Measurements from ENCODE around the gene KDM5C. TPM values are rescaled to one million over a fixed set of nuclear protein-coding genes. Genes with fewer than 3 reads are reported as not detected.

The KDM5C gene
- total and polyA plus RNA-seq, 2 of the 4 experiments (the other 2 are of a cell fraction) = 75.4 to 84.6 TPM

DNA sequence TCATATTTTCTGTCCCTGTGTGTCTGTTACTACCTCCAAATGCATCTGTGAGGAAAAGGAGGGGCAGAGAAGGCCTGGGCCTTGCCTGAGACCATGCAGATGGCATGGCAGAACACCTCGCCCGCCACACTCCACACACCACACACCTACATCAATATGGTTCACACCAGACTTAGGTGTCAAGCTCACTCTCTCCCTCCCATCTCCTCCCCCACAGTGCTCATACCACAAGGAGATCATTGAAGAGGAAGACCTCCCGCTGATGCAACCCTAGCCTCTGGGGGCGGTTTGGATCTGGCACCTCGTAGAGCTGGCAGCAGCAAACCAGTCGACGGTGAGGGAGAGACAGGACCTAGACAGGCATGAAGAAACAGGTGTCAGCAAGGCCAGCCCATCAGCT lies 16.6 kb upstream of the KDM5C start:
- DNase-seq (no peak), ATAC-seq (ENCODE audit: low read depth) (no peak)
- peaks cover 15% of the 10 kb centered on the region; the same call in 1 of the 2 replicates for H3K36me3 ChIP-seq (ENCODE audit: control insufficient read depth, insufficient read depth, low read length)
- POLR2A ChIA-PET (ENCODE audit: unreplicated experiment) = no interaction called here
- H2AFZ ChIP-seq (replicated peaks; ENCODE audit: low read length, poor library complexity) = no peak overlapping the region
- H3K18ac ChIP-seq (ENCODE audit: low read depth, low read length) = no peak overlapping the region
- H2AK9ac ChIP-seq (replicated peaks; ENCODE audit: low read depth, low read length, poor library complexity) = no peak overlapping the region
- TF ChIP-seq MXI1 (IDR thresholded peaks at IDR 0.05; ENCODE audit: borderline replicate concordance, low read depth, low read length) = no peak
- no peak for TF ChIP-seq RAD21 (IDR thresholded peaks at IDR 0.05; ENCODE audit: low read length)
- no peak for TF ChIP-seq MAZ (IDR thresholded peaks at IDR 0.05; ENCODE audit: borderline replicate concordance, low read depth, low read length)
- no peak for TF ChIP-seq FOS (IDR thresholded peaks at IDR 0.05; ENCODE audit: low read depth, low read length)
- no peak for TF ChIP-seq NFE2L2 (IDR thresholded peaks at IDR 0.05; ENCODE audit: low read depth, low read length)
- H4K5ac ChIP-seq (ENCODE audit: low read depth, low read length) = no peak overlapping the region
- BruUV-seq (replicated peaks) = no TSS peak
- no peak overlapping the region for H3K9ac ChIP-seq (ENCODE audit: low read depth, low read length)
- 85% methylated on average over 5 of the region's 7 CpGs; no CpG with 5 or more reads in 1 of the 2 experiments for WGBS, 2 experiments (ENCODE audit: extremely low coverage in 2 of 2, insufficient read length in 1 of 2)
- H3K23ac ChIP-seq (ENCODE audit: low read depth, low read length) = no peak overlapping the region
- H3K27ac ChIP-seq (ENCODE audit: insufficient read depth, low read length) = no peak overlapping the region
- H3K56ac ChIP-seq (ENCODE audit: extremely low read depth, insufficient read depth, low read length) = no peak overlapping the region
- peaks cover 13% of the 10 kb centered on the region; the same call in 1 of the 2 replicates for H3K27me3 ChIP-seq (ENCODE audit: control insufficient read depth, insufficient read depth, low read length)
- H4K8ac ChIP-seq (ENCODE audit: low read depth in 2 of 2, low read length in 2 of 2) = no peak overlapping the region
- in situ Hi-C loops (cut with MboI; ENCODE audit: low sequenced_read_pairs) = no loop called here
- no peaks in the 10 kb centered on the region for H3K9me3 ChIP-seq (ENCODE audit: control insufficient read depth, insufficient read depth, low read length)
- H3K4me3 ChIP-seq (ENCODE audit: insufficient read depth, low read depth, low read length) = no peak overlapping the region
- no peak overlapping the region for H2BK15ac ChIP-seq (ENCODE audit: low read depth, low read length)
- H2BK20ac ChIP-seq (ENCODE audit: low read depth, low read length) = no peak overlapping the region
- H3K4me1 ChIP-seq (ENCODE audit: control insufficient read depth, insufficient read depth, low read length) = no peaks in the 10 kb centered on the region
- intact Hi-C loops (cut with micrococcal nuclease) = loop anchor here (10.0 kb wide), 1 partner anchor 83 kb away; no protein-coding TSS in a partner anchor
- no peaks in the 10 kb centered on the region; the same call in 1 of the 2 replicates for H3K9me1 ChIP-seq (ENCODE audit: insufficient read depth, low read length)
- no peak overlapping the region for H2BK120ac ChIP-seq (ENCODE audit: low read depth, low read length)
- no peak overlapping the region for H4K91ac ChIP-seq (ENCODE audit: insufficient read depth, low read depth, low read length)
- no peak overlapping the region for H2AK5ac ChIP-seq (ENCODE audit: low read depth, low read length)
- dilution Hi-C loops (cut with HindIII; ENCODE audit: low sequenced_read_pairs, unreplicated experiment) = no loop called here
- no peak overlapping the region for H3K4ac ChIP-seq (ENCODE audit: low read depth, low read length)
- H2BK5ac ChIP-seq (ENCODE audit: low read depth, low read length, poor library complexity, severe bottlenecking) = no peak overlapping the region
- H3K14ac ChIP-seq (replicated peaks; ENCODE audit: low read depth, low read length) = no peak overlapping the region
- H3K79me1 ChIP-seq (ENCODE audit: low read depth in 1 of 2, low read length in 2 of 2) = no peaks in the 10 kb centered on the region
- no peak overlapping the region for H3K4me2 ChIP-seq (ENCODE audit: low read depth, low read length)
- H4K20me1 ChIP-seq (ENCODE audit: insufficient read depth, low read length) = no peaks in the 10 kb centered on the region
- CTCF ChIA-PET = no interaction called here
